Uterus (tissue), 2 donors: ENCODE data around the gene DMTF1.

ENCODE experiments used
- POLR2A ChIP-seq, 2 donors: fragments of 450-650 bp; IDR thresholded peaks; one replicate each; pipeline ENCODE4 v1.6.1; 2016; ENCODE audit warnings: antibody characterized with exemption in 2 of 2, mild to moderate bottlenecking in 1 of 2, moderate library complexity in 1 of 2
- TF ChIP-seq, protein P1 (sequence below), 4 experiments: fragments of 200-600 bp in 2 of 4; fragments of 450-650 bp in 2 of 4; sonication (generic) in 2 of 4; IDR thresholded peaks; one replicate each; pipeline ENCODE4 v1.5.1; 2016 to 2019; ENCODE audit warnings: antibody characterized with exemption in 4 of 4, mild to moderate bottlenecking in 2 of 4, moderate library complexity in 1 of 4

DNA sequence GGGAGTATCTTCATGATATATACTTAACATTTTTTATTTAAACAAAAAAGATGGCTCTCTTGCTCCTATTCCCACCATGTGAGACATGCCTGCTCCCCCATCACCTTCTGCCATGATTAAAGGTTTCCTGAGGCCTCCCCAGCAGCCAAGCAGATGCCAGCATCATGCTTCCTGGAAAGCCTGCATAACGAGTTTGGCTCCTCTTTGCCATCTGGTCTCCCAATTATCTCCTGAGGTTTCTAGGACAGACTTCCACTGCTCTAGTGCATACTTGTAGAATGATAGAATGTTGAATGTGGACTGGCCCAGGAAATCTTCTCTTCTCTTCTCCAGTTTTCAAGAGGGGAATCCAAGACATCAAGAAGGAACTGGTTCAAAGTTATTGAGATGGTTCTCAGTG, 46.9 kb upstream of the DMTF1 start:
- TF ChIP-seq, protein P1, sequence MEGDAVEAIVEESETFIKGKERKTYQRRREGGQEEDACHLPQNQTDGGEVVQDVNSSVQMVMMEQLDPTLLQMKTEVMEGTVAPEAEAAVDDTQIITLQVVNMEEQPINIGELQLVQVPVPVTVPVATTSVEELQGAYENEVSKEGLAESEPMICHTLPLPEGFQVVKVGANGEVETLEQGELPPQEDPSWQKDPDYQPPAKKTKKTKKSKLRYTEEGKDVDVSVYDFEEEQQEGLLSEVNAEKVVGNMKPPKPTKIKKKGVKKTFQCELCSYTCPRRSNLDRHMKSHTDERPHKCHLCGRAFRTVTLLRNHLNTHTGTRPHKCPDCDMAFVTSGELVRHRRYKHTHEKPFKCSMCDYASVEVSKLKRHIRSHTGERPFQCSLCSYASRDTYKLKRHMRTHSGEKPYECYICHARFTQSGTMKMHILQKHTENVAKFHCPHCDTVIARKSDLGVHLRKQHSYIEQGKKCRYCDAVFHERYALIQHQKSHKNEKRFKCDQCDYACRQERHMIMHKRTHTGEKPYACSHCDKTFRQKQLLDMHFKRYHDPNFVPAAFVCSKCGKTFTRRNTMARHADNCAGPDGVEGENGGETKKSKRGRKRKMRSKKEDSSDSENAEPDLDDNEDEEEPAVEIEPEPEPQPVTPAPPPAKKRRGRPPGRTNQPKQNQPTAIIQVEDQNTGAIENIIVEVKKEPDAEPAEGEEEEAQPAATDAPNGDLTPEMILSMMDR (IDR thresholded peaks at IDR 0.05): no peak
- TF ChIP-seq POLR2A (IDR thresholded peaks at IDR 0.05): no peak
